Hepatocyte (in vitro differentiated cells): ENCODE measurements around the gene EXOC4. TPM values are rescaled to one million over a fixed set of nuclear protein-coding genes. Genes with fewer than 3 reads are reported as not detected.

Source experiments
- DNase-seq: peaks from one replicate; pipeline ENCODE4 v3.0.0-alpha.2; 2016; ENCODE audit warnings: low spot score
- H2AFZ ChIP-seq: fragments of 200-600 bp; sonication (generic); 2 replicates; pipeline ENCODE4 v1.6.0; 2016; ENCODE audit warnings: antibody characterized with exemption, mild to moderate bottlenecking
- H3K27ac ChIP-seq: fragments of 200-600 bp; sonication (generic); 2 replicates; pipeline ENCODE4 v1.5.1; 2016; ENCODE audit warnings: mild to moderate bottlenecking
- H3K27me3 ChIP-seq: fragments of 200-600 bp; sonication (generic); 2 replicates; pipeline ENCODE4 v1.6.1; 2016
- H3K36me3 ChIP-seq: fragments of 200-600 bp; sonication (generic); replicated peaks from 2 replicates; pipeline ENCODE4 v1.5.1; 2016; ENCODE audit warnings: low read depth; ENCODE audit not compliant: insufficient read depth
- H3K4me1 ChIP-seq: fragments of 200-600 bp; sonication (generic); 2 replicates; pipeline ENCODE4 v1.5.1; 2016; ENCODE audit warnings: mild to moderate bottlenecking, moderate library complexity; ENCODE audit not compliant: insufficient read depth
- H3K4me2 ChIP-seq: fragments of 200-600 bp; sonication (generic); 2 replicates; pipeline ENCODE4 v1.6.0; 2016
- H3K4me3 ChIP-seq: fragments of 200-600 bp; sonication (generic); 2 replicates; pipeline ENCODE4 v1.5.1; 2016; ENCODE audit warnings: mild to moderate bottlenecking
- H3K79me2 ChIP-seq: fragments of 200-600 bp; sonication (generic); 2 replicates; pipeline ENCODE4 v1.6.0; 2017; ENCODE audit warnings: mild to moderate bottlenecking
- H3K9me2 ChIP-seq: fragments of 200-600 bp; sonication (generic); replicated peaks from 2 replicates; pipeline ENCODE4 v1.6.0; 2017; ENCODE audit warnings: mild to moderate bottlenecking; ENCODE audit not compliant: insufficient read depth
- H3K9me3 ChIP-seq: fragments of 200-600 bp; sonication (generic); 2 replicates; pipeline ENCODE4 v1.5.1; 2016; ENCODE audit warnings: low read depth, mild to moderate bottlenecking
- H4K20me1 ChIP-seq: fragments of 200-600 bp; sonication (generic); 2 replicates; pipeline ENCODE4 v1.6.0; 2016; ENCODE audit warnings: mild to moderate bottlenecking; ENCODE audit not compliant: insufficient read depth, poor library complexity, severe bottlenecking
- CTCF ChIP-seq: fragments of 200-600 bp; sonication (generic); IDR thresholded peaks from 2 replicates; pipeline ENCODE4 v1.5.1; 2016; ENCODE audit warnings: antibody characterized with exemption, mild to moderate bottlenecking; ENCODE audit not compliant: poor library complexity
- EZH2 ChIP-seq: fragments of 200-600 bp; sonication (generic); IDR thresholded peaks from 2 replicates; pipeline ENCODE4 v1.6.1; 2016; ENCODE audit warnings: antibody characterized with exemption, mild to moderate bottlenecking, borderline replicate concordance
- EZH2phosphoT487 ChIP-seq: fragments of 200-600 bp; sonication (generic); IDR thresholded peaks from one replicate; pipeline ENCODE4 v1.6.1; 2018; ENCODE audit warnings: antibody characterized with exemption, mild to moderate bottlenecking, low read depth, moderate library complexity; ENCODE audit not compliant: unreplicated experiment, severe bottlenecking
- WGBS: methylation state at CpG from one replicate; pipeline ENCODE4 v1.1.6; 2016; ENCODE audit warnings: low lambda C conversion rate; ENCODE audit errors: missing lambda C conversion rate; 5-methylcytosine and 5-hydroxymethylcytosine counted together
- polyA plus RNA-seq: library from polyadenylated mRNA; unstranded; fragments of >200 nt; fragmentation: Nextera tagmentation; extraction: Ambion mirVana; gene quantifications from 2 replicates; pipeline ENCODE4 v1.2.1, GENCODE V29; 2016
- total RNA-seq: library from RNA; depleted of rRNA; stranded (reverse); fragments of >200 nt; gene quantifications from 2 replicates; pipeline ENCODE4 v1.2.3, GENCODE V29; 2014

The EXOC4 gene
- total and polyA plus RNA-seq, 2 experiments from 2014 or later = 34.8 to 56.1 TPM

GRCh38 chr7:133518718-133519117 lies 265.8 kb downstream of the EXOC4 start:
- Histone ChIP-seq H3K4me1 (no peaks in the 10 kb centered on the region), H3K27me3 (no peaks in the 10 kb centered on the region), H3K27ac (no peak overlapping the region), H3K4me3 (no peak overlapping the region), H3K9me3 (no peaks in the 10 kb centered on the region), H2AFZ (no peak overlapping the region), H4K20me1 (no peaks in the 10 kb centered on the region), H3K9me2 (no peaks in the 10 kb centered on the region), H3K36me3 (no peaks in the 10 kb centered on the region), H3K4me2 (no peak overlapping the region), H3K79me2 (no peaks in the 10 kb centered on the region)
- DNase-seq = no peak
- 100% methylated on average over 2 of the region's 2 CpGs for WGBS
- TF ChIP-seq CTCF = no peak
- TF ChIP-seq EZH2phosphoT487 = no peak
- TF ChIP-seq EZH2 = no peak

- Histone ChIP-seq H2AFZ (no peak overlapping the region), H3K4me3 (no peak overlapping the region), H3K79me2 (no peaks in the 10 kb centered on the region), H4K20me1 (no peaks in the 10 kb centered on the region), H3K9me3 (no peaks in the 10 kb centered on the region), H3K36me3 (no peaks in the 10 kb centered on the region), H3K4me2 (no peak overlapping the region), H3K27me3 (no peaks in the 10 kb centered on the region), H3K27ac (no peak overlapping the region), H3K9me2 (no peaks in the 10 kb centered on the region), H3K4me1 (no peaks in the 10 kb centered on the region)
- TF ChIP-seq EZH2phosphoT487 = no peak
- TF ChIP-seq EZH2 = no peak
- TF ChIP-seq CTCF = no peak
- DNase-seq = no peak
- 100% methylated on average over 1 of the region's 1 CpG for WGBS
Measured at GRCh38 chr7:133520248-133520647, 267.4 kb downstream of the EXOC4 start.

GRCh38 chr7:133522501-133522900 lies 269.6 kb downstream of the EXOC4 start:
- no peak overlapping the region for H3K27ac ChIP-seq
- H4K20me1 ChIP-seq = no peaks in the 10 kb centered on the region
- TF ChIP-seq EZH2 = no peak
- TF ChIP-seq EZH2phosphoT487 = no peak
- no peak for TF ChIP-seq CTCF
- no peak overlapping the region for H2AFZ ChIP-seq
- no peaks in the 10 kb centered on the region for H3K9me2 ChIP-seq
- no peaks in the 10 kb centered on the region for H3K27me3 ChIP-seq
- H3K36me3 ChIP-seq = no peaks in the 10 kb centered on the region
- H3K79me2 ChIP-seq = no peaks in the 10 kb centered on the region
- H3K4me1 ChIP-seq = no peaks in the 10 kb centered on the region
- no peak overlapping the region for H3K4me3 ChIP-seq
- WGBS = 97% methylated on average over 2 of the region's 2 CpGs
- H3K4me2 ChIP-seq = no peak overlapping the region
- no peaks in the 10 kb centered on the region for H3K9me3 ChIP-seq
- no peak for DNase-seq

- TF ChIP-seq CTCF (no peak), EZH2 (no peak), EZH2phosphoT487 (no peak)
- no peaks in the 10 kb centered on the region for H3K9me3 ChIP-seq
- 83% methylated on average over 1 of the region's 1 CpG for WGBS
- no peaks in the 10 kb centered on the region for H4K20me1 ChIP-seq
- H3K4me3 ChIP-seq = no peak overlapping the region
- H2AFZ ChIP-seq = no peak overlapping the region
- H3K27ac ChIP-seq = no peak overlapping the region
- H3K79me2 ChIP-seq = no peaks in the 10 kb centered on the region
- H3K4me1 ChIP-seq = no peaks in the 10 kb centered on the region
- no peak for DNase-seq
- H3K27me3 ChIP-seq = no peaks in the 10 kb centered on the region
- H3K36me3 ChIP-seq = no peaks in the 10 kb centered on the region
- H3K9me2 ChIP-seq = no peaks in the 10 kb centered on the region
- no peak overlapping the region for H3K4me2 ChIP-seq
Measured at GRCh38 chr7:133528796-133529195, 275.9 kb downstream of the EXOC4 start.
